ENCODE measurements around the gene TCTN1. TPM values are rescaled to one million over a fixed set of nuclear protein-coding genes. Genes with fewer than 3 reads are reported as not detected.

Gene TCTN1
- total and polyA plus RNA-seq, 2 of the 13 experiments (the other 11 are each of a cell fraction or from before 2014, with no cell fraction given): 13.6 to 16.0 TPM

DNA sequence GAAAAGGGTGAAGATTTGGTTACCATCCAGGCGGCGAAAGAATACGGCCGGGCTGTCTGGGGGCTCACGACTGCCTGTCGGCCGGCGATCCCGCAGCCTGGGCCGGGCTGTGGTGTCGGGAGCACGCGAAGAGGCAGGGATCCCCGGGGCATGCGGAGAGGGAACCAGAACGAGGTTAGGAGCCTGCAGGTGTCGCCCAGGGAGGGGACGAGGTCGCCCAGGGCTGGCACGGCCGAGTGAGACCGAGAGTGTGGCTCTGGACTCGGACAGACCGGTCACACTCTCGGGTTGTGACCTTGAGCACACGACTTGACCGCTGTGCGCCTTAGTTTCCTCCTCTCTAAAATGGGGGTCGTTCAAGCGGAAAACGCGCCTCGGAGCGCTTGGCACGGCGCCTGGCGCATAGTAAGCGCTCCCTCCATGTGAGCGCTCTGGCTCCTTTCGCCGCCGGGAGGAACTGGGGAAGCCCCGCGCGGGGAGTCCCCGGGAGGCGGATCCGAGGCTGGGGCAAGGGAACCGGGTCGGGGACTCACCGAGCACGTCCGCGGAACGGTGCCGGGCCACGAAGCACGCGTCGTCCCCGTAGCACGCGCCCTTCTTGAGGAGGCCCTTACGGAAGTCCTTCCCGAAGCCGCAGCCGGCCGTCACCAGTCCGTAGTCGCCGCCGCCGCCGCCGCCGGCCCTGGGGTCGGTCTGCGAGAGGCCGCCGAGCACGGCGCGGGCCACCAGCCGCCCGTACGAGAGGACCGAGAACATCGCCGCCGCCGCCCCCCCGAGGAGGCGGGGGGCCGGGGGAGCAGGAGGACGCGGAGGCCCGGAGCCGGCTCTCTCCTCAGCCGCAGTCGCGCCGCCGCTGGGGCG lies 31.4 kb upstream of the TCTN1 start (continued):
- peak; percentile 42; the same call in 1 of the 2 replicates for TF ChIP-seq TAF1 (CRISPR knock-in tag; IDR thresholded peaks at IDR 0.05)
- no peak for TF ChIP-seq THAP11 (CRISPR knock-in tag; IDR thresholded peaks at IDR 0.05)
- TF ChIP-seq HMG20B (CRISPR knock-in tag; conservative IDR thresholded peaks at IDR 0.05): no peak
- TF ChIP-seq, protein P1, sequence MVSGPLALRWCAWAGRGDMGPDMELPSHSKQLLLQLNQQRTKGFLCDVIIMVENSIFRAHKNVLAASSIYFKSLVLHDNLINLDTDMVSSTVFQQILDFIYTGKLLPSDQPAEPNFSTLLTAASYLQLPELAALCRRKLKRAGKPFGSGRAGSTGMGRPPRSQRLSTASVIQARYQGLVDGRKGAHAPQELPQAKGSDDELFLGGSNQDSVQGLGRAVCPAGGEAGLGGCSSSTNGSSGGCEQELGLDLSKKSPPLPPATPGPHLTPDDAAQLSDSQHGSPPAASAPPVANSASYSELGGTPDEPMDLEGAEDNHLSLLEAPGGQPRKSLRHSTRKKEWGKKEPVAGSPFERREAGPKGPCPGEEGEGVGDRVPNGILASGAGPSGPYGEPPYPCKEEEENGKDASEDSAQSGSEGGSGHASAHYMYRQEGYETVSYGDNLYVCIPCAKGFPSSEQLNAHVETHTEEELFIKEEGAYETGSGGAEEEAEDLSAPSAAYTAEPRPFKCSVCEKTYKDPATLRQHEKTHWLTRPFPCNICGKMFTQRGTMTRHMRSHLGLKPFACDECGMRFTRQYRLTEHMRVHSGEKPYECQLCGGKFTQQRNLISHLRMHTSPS (CRISPR knock-in tag; IDR thresholded peaks at IDR 0.05; ENCODE audit: low read depth): peak; percentile 61; the same call in 1 of the 2 replicates
- no peak for TF ChIP-seq RFX1 (IDR thresholded peaks at IDR 0.05)
- no peak for TF ChIP-seq ZSCAN30 (CRISPR knock-in tag; IDR thresholded peaks at IDR 0.05)
- no peak for TF ChIP-seq MEF2D (CRISPR knock-in tag; IDR thresholded peaks at IDR 0.05)
- TF ChIP-seq, protein P2, sequence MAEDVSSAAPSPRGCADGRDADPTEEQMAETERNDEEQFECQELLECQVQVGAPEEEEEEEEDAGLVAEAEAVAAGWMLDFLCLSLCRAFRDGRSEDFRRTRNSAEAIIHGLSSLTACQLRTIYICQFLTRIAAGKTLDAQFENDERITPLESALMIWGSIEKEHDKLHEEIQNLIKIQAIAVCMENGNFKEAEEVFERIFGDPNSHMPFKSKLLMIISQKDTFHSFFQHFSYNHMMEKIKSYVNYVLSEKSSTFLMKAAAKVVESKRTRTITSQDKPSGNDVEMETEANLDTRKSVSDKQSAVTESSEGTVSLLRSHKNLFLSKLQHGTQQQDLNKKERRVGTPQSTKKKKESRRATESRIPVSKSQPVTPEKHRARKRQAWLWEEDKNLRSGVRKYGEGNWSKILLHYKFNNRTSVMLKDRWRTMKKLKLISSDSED (CRISPR knock-in tag; IDR thresholded peaks at IDR 0.05): no peak
- TF ChIP-seq ZNF816 (CRISPR knock-in tag; IDR thresholded peaks at IDR 0.05; ENCODE audit: borderline replicate concordance): no peak
- TF ChIP-seq ZNF143 (CRISPR knock-in tag; IDR thresholded peaks at IDR 0.05): peak; percentile 34; the same call in 1 of the 2 replicates
- no peak for TF ChIP-seq MXD4 (CRISPR knock-in tag; IDR thresholded peaks at IDR 0.05)
- peak; percentile 57; the same call in 1 of the 2 replicates for TF ChIP-seq KDM5B (CRISPR knock-in tag; IDR thresholded peaks at IDR 0.05; ENCODE audit: borderline replicate concordance)
- TF ChIP-seq, protein P3, sequence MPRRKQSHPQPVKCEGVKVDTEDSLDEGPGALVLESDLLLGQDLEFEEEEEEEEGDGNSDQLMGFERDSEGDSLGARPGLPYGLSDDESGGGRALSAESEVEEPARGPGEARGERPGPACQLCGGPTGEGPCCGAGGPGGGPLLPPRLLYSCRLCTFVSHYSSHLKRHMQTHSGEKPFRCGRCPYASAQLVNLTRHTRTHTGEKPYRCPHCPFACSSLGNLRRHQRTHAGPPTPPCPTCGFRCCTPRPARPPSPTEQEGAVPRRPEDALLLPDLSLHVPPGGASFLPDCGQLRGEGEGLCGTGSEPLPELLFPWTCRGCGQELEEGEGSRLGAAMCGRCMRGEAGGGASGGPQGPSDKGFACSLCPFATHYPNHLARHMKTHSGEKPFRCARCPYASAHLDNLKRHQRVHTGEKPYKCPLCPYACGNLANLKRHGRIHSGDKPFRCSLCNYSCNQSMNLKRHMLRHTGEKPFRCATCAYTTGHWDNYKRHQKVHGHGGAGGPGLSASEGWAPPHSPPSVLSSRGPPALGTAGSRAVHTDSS (CRISPR knock-in tag; conservative IDR thresholded peaks at IDR 0.05): no peak
- TF ChIP-seq RBM39 (IDR thresholded peaks at IDR 0.05; ENCODE audit: low read depth, low read length, poor library complexity, severe bottlenecking): peak; percentile 64
- TF ChIP-seq, protein P4, sequence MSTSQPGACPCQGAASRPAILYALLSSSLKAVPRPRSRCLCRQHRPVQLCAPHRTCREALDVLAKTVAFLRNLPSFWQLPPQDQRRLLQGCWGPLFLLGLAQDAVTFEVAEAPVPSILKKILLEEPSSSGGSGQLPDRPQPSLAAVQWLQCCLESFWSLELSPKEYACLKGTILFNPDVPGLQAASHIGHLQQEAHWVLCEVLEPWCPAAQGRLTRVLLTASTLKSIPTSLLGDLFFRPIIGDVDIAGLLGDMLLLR (CRISPR knock-in tag; IDR thresholded peaks at IDR 0.05): no peak
- TF ChIP-seq, protein P5, sequence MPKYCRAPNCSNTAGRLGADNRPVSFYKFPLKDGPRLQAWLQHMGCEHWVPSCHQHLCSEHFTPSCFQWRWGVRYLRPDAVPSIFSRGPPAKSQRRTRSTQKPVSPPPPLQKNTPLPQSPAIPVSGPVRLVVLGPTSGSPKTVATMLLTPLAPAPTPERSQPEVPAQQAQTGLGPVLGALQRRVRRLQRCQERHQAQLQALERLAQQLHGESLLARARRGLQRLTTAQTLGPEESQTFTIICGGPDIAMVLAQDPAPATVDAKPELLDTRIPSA (CRISPR knock-in tag; IDR thresholded peaks at IDR 0.05; ENCODE audit: borderline replicate concordance): 0 out of 2 replicates have a peak, but pooled peaks have one; percentile 42
- TF ChIP-seq ZFAT (CRISPR knock-in tag; conservative IDR thresholded peaks at IDR 0.05): 0 out of 2 replicates have a peak, but pooled peaks have one; percentile 30
- 0 out of 2 replicates have a peak, but pooled peaks have one; percentile 32 for TF ChIP-seq ZNF788 (CRISPR knock-in tag; IDR thresholded peaks at IDR 0.05; ENCODE audit: borderline replicate concordance)
- TF ChIP-seq ZNF225 (CRISPR knock-in tag; IDR thresholded peaks at IDR 0.05): no peak; the same call in 1 of the 2 replicates
- TF ChIP-seq ZNF354B (CRISPR knock-in tag; IDR thresholded peaks at IDR 0.05): no peak
- no peak for TF ChIP-seq XBP1 (CRISPR knock-in tag; IDR thresholded peaks at IDR 0.05)
- TF ChIP-seq, protein P6, sequence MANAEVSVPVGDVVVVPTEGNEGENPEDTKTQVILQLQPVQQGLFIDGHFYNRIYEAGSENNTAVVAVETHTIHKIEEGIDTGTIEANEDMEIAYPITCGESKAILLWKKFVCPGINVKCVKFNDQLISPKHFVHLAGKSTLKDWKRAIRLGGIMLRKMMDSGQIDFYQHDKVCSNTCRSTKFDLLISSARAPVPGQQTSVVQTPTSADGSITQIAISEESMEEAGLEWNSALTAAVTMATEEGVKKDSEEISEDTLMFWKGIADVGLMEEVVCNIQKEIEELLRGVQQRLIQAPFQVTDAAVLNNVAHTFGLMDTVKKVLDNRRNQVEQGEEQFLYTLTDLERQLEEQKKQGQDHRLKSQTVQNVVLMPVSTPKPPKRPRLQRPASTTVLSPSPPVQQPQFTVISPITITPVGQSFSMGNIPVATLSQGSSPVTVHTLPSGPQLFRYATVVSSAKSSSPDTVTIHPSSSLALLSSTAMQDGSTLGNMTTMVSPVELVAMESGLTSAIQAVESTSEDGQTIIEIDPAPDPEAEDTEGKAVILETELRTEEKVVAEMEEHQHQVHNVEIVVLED (CRISPR knock-in tag; IDR thresholded peaks at IDR 0.05; ENCODE audit: borderline replicate concordance): peak; percentile 28; the same call in 1 of the 2 replicates
